HG03159 (cell line): ENCODE data around the gene FSIP1.

Experiments used
- ATAC-seq: cut with Tn5 transposase; IDR thresholded peaks from one replicate; pipeline ENCODE4 v1.9.1; 2021; ENCODE audit warnings: mild to moderate bottlenecking, moderate library complexity; ENCODE audit not compliant: unreplicated experiment

FSIP1 gene

DNA sequence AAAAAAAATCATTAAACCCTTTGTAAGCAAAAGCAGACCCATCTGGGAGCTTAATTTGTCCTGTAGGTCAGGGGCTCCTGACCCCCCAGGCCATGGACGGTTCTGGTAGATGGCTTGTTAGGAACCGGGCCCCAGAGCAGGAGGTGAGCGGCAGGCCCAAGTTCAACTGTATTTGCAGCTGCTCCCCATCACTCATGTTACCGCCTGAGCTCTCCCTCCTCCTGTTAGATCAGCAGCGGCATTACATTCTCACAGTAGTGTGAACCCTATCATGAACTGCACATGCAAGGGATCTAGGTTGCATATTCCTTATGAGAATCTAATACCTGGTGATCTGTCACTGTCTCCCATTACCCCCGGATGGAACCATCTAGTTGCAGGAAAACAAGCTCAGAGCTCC, 60.7 kb downstream of the FSIP1 start:
- ATAC-seq, result no peak

DNA sequence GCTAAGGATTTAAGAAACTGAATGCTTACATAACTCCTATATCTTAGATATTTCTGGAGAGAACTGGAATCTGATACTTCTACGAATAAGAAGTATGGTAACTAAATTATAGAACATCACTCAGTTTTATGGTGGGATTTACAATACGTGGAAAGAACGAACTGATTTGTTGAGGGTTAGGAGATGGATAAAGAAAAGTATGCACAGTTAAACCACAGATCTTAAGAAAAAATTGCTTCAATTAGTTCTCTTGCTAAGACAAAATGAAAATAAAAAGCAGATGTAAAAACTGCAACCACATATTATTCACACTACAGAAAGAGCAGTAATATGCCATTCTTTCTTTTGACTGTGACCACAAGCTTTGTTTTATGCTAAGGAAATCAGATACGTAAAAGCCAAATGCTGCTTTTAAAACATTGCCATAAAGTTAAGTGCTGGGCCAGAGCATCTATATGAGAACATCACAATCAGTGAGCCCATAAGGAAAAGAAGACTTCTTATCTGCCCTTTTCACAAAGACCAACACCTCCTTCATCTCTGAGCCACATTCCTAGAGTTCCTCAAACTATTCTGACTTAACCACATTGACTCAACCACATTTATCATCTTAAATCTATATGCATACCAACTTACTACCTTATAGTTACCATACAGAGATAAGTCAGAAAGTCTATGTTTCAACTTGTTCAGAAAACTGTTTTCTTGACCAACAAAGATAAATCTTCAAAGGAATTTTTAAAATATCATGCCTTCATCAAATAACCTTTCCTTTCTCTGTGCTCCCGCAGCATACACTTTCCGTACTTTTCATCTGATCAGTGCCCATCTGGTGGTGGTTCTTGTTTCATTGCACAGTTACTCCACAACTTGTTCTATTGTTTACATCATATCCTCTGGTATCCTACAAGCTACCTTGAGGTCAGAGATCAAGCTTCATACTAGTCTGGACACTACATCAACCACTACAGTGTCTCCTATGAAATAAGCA, 61.7 kb downstream of the FSIP1 start:
- no peak for ATAC-seq

DNA sequence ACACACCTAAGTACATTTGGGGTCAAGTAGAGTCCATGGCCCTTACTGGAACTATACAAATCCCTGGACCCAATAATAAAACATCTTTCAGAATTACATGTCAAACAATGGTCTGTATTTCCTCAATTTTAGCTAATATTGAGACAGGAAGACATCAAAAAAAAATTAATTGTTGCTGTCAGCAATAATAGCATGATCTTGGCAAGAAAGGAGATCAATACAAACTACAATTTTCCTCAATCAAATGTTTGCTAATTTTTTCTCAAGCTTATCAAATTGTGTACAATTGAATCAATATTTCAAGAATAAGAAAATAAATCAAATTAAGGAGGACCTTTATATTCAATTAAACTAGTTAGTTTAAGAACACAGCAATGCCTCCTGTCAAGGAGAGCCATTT, 62.6 kb downstream of the FSIP1 start:
- ATAC-seq, result no peak

DNA sequence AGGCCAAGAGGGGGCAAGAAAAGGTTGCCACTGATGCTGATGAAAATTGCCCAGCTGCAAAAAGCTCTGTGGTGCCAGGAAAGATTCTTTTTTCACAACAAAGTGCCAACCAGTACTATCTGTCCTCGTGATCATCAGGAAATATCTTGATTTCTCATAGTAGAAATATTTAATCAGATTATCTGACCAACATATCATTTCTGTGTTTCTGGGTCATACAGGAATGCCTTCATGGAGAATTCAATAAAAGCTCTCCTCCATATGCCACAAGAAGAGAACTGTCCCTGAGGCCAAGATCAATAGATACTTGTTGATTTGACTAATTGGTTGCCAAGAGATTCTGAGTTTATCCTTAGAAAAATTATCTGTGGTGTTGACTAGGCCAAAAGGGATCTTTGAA, 63.5 kb downstream of the FSIP1 start:
- ATAC-seq, result no peak

DNA sequence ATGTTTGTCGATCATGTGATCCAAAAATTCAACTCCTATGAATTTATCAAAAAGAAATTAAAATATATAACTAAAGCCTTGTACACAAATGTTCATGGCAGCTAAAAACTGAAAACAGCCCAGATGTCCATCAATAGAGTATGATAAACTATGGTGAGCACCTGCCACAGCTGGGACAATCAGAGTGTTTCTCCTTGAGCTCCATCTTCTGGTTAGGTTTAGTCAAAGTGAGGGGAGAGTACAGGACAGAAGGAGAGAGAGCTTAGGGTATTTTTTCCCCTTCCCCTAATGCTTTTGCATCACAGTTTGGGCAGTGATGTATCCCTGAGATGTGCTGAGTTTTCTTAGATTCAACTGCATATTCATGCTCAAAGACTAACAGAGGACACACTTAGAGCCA, 65.5 kb downstream of the FSIP1 start:
- no peak for ATAC-seq

DNA sequence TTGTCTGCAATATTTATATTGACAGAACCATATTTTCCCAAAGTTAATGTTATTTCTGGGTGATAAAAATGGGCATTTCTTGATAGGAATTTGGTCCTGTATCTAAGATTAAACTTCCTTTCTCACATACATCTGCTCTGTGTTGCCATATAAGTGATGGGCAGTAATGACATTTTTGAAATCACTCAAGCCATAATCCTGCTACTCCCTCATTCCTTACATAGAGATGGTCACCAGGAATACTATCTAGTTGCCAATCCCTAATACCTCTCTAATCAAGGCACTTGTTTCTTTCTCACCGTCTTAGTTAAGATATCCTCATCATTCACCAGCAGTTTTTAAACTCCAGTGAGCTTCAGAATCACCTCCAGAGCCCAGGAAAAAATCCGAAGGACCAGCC, 68.4 kb downstream of the FSIP1 start:
- no peak for ATAC-seq

DNA sequence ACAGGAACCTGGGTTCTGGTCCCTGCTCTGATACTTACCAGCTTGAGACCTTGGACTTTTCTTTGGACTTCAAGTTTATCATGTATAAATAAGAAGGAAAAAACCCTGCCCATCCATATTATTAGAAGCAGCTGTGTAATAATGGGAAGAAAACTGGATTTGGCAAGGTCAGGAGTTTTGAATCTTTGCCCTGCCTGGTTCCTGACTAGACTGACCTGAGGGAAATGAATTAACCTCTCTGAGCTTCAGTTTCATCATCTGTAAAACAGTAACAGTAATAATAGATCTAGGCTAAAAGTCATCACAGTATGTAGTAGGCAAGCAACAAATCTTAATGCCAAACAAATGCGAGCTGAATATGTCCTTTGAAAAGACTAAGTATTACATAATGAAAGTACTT, 68.8 kb downstream of the FSIP1 start:
- no peak for ATAC-seq

DNA sequence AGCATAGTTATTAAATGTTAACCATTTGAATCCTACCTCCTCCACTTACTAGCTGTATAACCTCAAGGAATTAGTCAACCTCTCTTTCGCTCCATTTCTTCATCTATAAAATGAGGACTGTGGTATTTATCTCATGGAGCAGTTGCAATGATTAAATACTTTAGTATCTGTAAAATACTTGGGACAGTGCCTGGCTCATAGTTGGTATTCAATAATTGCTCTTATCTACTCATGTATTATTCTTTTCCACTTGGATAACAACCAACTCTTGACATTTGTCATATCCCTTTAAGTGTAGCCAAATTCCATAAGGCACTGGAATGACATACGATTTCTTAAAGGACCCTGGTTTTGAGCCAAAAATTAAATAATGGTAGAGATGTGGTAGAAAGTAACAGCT, 72.0 kb downstream of the FSIP1 start:
- ATAC-seq, result no peak

DNA sequence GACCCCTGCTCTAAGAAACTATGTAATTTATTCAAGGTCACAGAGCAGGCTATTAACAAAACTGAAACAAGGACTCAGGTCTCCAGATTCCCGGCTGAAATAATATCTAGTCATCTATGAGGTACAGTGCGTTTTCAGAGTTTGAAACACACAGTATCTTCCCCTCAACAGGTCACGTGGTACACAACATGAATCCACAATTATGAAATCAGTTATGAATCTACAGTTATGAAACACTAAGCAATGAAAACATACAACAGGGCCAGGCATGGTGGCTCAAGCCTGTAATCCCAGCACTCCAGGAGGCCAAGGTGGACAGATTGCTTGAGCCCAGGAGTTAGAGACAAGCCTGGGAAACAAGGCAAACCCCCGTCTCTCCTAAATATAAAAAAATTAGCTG, 72.7 kb downstream of the FSIP1 start:
- ATAC-seq, result no peak

DNA sequence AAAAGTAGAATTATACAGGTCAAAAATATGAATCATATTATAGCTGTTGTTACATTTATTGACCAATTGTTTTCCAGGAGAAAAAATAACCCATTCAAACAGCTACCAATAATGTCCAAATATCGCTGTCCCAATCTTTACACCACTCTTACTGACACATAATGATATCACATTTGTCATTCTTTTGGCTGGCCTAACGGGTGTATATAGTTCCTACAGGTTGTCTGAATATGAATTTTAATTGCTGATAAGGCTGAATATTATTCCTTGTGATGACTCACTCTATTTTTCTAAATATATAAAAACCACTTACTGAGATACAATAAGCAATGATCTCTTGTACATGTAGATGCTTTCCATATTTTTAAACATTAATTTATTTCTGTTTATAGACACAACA, 76.4 kb downstream of the FSIP1 start:
- no peak for ATAC-seq

DNA sequence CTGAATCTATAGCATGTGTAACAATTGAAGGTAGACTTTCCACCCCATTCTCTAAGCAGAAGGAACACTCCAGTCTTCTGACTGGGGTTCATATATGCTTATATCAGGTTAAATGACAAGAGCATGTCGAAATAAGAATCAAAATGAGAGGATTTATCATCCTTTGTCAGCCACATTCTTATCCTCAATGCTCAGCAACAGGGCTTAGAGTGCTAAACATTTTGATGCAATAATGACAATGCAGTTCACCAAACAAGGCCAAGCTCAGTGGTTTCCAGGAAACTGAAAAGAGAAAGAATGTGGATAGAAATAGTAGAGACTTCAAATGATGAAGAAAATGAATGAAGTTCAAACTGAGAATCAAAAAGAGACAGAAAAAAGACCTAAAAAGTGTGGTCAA, 78.0 kb downstream of the FSIP1 start:
- ATAC-seq, result no peak

DNA sequence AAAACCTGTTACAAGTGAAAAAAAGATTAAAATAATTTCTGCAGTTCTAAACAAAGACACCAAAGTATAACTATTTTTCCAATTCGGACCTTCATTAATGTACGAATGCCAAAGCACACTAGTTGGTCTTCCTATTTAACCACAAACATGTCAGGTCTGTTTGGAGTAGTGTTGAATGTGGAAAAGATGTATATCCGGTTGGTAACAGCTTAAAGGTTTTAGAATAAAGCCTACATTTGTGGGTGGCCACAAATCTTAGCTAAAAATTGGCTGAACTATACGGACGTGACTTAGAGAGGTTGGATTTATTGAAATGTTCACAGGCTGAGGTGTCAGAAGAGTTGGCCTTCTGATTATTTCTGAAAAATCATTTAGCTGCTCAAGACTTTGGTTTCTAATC, 78.4 kb downstream of the FSIP1 start:
- no peak for ATAC-seq

DNA sequence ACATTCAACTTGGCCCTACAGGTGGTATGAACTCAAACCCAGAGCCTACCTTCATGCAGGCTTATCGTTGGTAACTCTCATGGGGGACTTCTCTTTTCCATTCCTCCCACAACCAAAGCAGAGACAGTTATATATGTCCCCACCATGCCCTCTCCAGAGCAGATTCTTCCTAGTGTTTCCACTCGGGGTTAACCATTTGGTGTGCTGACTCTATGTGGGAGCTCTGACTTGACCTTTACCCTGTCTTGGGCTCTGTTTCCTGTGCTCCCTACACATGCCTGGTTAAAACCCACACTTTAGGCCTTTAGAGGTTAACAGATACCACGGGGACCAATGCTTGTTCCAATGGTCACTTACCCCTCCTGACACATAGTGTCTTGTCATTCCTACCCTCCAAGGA, 80.7 kb downstream of the FSIP1 start:
- ATAC-seq, result no peak

DNA sequence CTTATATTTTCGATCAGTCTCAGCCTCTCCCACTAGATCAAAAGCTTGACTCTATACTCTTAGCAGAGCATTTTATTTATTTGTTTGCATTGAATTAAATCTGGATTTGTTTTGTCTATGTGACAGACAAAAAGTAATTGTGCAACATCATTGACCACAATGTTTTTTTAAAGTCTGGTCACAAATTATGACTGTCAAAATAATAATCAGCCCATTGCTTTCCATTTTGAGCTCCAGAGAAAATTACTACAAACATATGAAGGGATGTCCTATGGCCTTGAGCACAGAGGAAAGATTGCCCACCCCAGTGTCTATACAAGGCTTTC, 82.3 kb downstream of the FSIP1 start:
- no peak for ATAC-seq

DNA sequence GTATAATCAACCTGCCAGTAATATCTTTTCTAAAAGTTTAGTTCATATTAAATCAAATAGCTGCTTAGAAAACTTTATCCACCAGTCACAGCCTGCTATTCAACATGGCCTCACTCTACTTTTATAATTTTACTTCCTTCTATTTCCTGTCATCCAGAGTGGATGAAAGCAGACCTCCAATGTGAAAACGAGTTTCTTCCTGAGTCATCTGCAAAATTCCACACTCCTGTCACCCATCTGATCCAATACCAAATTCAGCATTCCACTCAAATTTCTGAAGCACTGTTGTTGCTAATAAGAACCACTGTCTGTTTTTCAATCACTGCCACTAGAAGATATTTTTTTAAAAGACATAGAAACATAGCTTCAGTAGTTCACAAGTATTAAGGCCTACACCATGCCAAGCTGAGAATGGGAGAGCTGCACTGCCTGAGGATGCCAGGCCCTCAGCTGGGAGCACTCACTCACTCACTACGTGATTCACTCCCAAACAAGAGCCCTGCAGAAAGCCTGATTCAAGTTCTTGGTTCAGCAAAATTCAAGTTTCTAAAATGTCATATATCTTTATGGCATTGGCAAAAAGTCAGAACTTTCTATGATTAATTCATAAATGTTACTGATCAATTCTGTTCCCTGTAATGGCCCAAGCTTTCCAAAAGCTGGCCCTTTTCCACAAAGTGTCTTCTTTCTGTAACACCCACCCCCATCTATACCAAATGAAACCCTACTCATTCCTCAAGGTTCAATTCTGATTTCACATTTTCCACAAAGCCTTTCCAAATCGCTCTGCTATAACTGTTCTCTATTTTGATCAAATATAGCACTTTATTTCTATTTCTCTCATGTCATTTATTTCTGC, 82.9 kb downstream of the FSIP1 start:
- no peak for ATAC-seq

DNA sequence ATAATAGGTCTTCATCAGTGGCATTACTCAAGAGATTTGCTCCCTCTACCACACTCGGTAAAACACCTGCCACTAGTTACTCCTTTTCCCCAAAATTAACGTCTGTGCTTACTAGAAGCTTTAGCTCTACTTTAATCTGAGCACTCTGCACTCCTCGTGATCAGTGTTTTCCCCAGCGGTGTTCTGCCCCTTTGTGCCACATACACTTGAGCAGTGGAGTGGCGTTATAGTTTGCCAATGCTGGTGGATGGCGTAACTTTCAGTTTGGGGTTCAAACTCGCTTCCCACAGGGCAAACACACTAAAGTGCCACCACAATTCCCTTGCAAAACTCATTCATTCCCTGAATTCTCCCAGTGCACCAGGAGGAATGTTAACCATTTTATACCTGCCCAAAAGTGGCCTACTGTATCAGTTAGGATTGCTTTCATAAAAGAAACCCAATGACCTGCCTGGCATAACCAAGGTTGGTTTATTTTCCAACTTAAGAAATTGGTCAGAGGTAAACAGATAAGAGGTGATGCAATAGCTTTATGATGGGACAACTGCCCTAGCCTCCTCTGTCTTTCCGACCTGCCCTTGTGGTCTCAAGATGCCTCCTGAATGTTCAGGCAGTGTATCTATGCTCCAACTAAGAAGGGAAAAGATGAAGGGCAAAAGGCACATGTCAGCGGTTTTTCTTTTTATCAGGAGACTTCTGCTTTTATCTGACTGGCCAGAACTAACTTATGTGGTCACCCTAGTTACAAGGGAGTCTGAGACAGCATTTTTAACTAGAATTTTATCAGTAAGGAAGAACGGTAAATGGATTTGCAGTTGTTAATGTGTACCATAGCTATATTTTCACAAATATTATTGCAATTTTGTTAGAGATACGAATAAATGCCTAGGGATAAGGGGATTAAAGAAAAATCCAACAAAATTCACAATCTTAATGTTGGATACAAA, 83.9 kb downstream of the FSIP1 start:
- no peak for ATAC-seq

DNA sequence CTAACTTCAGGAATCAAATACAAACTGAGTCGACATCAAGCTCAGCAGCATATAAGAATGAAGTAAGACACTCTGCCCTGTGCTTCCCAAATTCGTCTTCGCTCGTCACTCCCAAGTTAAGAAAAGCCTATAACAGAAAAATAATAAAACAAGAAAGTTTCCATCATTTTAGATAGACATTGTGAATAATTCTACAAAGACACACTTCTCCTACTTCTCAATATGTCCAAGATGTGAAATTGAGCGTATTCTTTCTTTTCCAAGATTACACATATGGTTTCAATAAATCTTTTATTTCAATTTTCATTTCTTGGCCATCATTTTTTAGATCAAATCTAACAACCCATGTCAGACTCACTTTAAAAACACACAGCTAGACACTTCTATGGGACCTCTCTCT, 85.1 kb downstream of the FSIP1 start:
- ATAC-seq, result no peak

DNA sequence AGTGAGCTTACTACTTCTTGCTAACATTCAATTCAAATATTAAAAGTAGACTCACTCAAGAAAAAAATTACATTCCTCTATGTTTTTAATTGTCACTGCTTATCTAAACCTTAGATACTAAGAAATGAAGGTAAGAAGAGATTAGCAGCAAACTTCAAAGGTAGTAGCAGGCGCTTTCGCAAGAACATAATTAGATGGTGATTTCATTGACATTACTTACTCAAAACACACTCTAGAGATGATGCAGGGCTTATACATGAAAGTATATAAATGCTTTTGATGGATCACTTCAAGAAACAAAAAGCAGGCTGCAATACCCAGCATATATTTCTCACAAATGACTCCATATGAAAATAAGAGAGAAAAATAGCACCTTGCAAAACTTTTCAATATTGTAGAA, 86.8 kb downstream of the FSIP1 start:
- no peak for ATAC-seq

DNA sequence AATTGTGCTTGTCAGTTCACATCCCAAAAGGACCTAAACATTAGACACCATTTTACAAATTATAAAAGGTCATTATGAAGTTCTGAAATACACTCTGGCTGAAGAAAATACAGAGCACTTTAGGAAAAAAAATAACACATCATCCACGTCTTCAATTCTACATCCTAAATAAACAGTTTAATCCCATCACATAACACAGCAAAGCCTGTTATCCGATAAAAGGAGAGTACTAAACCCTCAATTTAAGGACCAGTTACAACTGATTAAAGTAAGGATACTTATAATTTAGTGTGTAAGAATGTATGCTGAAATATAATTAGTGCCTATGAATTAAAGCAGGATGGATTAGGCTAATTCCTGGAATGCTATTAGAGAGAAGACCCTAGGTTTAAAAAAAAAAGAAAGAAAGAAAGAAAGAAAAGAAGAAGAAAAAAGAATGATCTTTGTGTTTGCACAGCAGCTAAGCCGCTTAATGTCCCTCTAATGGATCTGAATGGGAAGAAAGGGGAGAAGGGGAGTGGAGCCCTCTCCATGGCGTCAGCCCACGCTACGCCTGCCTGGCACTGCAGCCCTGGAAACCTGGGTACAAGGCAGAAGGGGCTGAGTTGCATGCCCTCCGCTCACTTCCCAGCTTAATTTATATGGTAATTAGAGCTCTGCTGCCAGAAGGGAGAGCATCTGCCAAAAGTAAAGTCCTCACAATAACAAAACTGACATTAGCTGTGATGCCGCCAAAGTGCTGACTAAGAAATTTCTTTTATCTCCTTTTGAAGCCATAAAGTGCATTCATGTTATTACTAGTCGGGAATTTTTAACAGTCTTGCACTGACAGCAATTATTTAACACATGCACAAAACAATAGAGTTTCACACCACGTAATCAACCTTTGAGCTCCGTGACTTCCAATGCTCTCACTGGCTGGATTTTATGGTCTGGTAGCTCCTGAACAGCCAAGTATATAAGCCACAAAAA, 90.0 kb downstream of the FSIP1 start:
- no peak for ATAC-seq
